GM18861 (cell line): Measurements from ENCODE around the gene GPR68.

Experiments used
- ATAC-seq: cut with Tn5 transposase; IDR thresholded peaks from one replicate; pipeline ENCODE4 v1.9.1; 2021; ENCODE audit not compliant: unreplicated experiment

The GPR68 gene

GRCh38 chr14:91244501-91244901 lies at the start of gene GPR68:
TSS of gene GPR68 (minus strand) at chr14:91244704. CDS start at chr14:91235050, 9,654 bp downstream.
- no peak for ATAC-seq

DNA sequence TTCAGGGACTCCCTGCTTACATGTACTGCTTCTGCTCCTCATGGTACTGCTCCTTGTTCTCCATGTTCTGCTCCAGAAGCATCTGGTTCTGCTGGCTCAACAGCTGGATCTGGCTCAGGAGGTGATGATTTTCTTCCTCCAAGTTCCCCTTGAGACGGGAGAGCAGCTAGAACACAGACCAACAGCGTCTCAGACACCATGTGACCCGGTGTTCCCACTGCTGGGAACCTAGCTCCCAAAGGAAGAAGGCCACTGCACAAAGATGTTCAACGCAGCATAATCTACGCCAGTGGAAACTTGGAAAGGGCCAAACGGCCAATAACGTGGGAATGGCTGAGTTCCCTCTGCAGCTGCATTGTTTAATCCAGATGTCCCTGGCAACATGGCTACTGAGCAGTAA lies 49.6 kb upstream of the GPR68 start:
- no peak for ATAC-seq

GRCh38 chr14:91293281-91293680 lies 48.8 kb upstream of the GPR68 start:
- no peak for ATAC-seq

- ATAC-seq: no peak
These were observed 48.0 kb upstream of the GPR68 start for GRCh38 chr14:91292491-91292890.

GRCh38 chr14:91291786-91292405 lies 47.4 kb upstream of the GPR68 start:
- no peak for ATAC-seq

DNA sequence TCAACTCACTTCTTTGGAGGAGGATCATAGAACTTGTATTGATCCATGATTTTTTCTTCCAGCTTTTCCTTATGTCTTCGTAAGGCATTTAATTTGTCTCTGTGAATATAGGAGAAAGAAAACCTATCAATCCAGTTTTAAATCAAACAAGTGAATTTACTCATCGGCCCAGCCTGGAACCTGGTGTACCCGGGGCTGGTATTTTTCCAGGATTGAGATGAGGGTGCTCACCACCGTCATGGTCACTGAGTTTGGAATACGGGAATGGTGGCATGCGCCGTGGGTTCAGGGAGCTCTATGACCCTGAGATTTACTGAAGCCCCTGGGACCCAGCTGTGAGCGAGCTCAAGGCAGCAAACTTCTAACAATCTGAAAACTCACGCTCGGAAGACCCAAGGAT lies 46.5 kb upstream of the GPR68 start:
- no peak for ATAC-seq

- ATAC-seq: no peak
These were observed 45.0 kb upstream of the GPR68 start for GRCh38 chr14:91289464-91289863.

GRCh38 chr14:91288876-91289275 lies 44.4 kb upstream of the GPR68 start:
- no peak for ATAC-seq

DNA sequence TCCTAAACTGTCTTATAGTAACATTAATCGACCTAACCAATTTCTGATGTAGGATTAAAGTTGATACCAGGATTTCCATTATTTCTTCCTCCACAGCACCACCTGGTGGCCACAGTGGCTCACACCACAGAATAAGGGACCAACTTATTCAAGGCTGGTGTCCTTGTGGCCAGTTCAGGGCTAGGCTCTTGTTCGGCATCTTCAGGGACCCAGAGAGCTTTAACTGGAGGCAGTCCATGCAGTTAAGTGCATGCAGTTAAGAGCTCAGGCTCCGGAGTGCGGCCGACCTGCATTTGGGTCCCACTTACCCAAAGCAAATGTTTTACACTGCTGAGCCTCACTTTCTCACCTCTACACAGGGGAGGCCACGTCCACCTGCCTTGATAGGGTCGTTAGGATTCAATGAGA lies 42.0 kb upstream of the GPR68 start:
- ATAC-seq: no peak

GRCh38 chr14:91284791-91285548 lies 40.5 kb upstream of the GPR68 start:
- ATAC-seq: no peak

DNA sequence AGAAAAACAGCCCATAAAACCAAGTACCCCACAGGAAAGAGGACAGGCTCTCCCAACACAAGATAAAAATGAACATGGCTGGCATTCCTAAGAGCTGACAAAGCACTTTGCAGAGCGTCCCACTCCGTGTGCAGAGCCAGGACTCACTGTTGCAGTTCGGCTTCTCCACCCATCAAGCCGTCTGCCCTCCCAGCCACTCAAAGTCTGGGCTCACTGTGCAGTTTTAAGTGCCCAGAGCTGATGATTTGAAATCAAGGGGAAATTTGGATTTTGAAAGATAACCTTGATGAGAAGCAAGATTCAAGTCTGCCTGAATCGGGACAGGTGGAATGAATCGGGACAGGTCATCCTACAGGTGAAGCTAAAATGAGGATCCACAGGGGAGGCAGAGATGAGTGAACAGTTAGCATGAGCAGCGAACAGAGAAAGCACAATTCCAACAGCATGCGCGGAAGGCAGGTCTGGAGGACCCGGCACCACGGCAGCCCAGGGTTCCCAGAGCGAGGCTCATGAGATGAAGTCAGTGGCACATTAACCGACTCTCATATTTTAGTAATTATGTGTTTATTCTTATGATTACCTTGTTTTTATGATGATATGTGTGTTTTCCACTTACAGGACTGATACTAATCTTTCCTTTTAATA lies 39.8 kb upstream of the GPR68 start:
- ATAC-seq: no peak

DNA sequence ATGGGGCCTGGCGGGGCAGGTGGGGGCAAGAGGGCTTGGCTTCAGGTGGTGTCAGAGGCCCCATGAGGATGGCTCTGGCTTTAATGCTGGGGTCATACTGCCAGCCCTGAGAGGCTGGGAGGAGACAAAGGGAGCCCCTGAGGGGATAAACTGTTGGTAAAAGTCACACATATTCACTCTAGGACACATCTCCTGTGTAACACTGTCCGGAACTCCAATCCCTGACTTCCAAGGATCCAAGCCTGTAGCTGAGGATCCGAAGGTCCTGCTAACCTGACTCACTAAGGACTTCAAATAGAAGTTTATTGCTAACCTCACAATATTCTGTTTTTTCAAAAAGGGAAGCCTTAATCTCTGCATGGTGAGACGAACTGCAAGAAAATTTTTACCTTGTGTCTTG lies 39.2 kb upstream of the GPR68 start:
- no peak for ATAC-seq

DNA sequence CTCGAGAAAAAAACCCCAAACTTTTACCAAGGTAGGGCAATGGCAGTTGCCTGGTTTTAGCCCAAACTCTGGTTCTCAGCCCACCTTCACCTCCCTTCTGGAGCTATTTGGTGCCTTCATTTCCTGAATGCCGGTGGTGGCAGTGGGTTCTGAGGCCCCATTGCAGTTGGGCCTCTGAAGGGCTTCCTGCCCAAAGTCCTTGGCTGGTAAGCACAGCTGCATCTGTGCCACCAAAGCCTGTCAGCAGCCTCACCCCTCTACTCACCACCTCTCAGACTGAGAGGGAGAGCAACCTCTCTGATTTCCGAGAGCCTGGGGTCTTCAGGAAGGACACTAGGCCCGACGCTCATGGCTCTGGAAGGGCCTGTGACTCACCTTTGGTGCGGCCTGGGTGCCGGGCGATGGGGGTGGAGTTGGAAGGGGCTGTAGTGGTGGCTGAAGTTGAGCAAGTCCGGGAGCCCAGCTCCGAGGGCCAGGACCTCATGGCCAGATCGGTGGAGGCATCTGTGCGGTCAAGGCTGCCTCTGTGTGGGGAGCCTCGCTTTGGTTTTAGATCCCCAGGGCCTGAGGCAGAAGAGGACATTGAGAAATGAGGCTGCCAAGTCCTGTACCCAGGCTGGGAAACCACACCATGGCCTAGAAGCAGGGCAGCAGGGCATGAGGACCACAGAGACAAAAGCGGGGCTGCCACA lies 38.6 kb upstream of the GPR68 start:
- no peak for ATAC-seq

GRCh38 chr14:91281346-91281745 lies 36.8 kb upstream of the GPR68 start:
- no peak for ATAC-seq

DNA sequence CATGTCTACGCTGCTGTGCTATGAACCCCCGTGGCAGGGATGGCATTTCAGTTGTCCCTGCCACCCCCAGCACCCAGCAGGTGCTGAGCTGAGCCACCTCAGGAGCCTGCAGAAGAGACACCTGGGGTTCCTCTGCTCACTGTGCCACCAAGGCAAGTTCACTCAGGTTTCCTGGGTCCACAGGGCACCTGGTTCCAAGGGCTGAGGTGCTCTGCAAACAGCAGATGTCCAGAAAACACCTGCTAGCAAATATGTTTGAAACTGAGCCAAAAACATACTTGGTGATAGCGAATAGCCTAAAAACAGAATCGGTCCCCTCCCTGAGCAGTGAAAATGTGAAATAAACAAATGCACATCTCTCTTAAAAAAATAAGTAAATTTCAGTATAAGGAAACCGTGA lies 35.6 kb upstream of the GPR68 start:
- ATAC-seq: no peak

GRCh38 chr14:91279354-91279753 lies 34.9 kb upstream of the GPR68 start:
- no peak for ATAC-seq

- ATAC-seq: no peak
These were observed 33.8 kb upstream of the GPR68 start for GRCh38 chr14:91278383-91278715.

- no peak for ATAC-seq
These were observed 33.3 kb upstream of the GPR68 start for GRCh38 chr14:91277546-91278382.

GRCh38 chr14:91274796-91275195 lies 30.3 kb upstream of the GPR68 start:
- no peak for ATAC-seq

- ATAC-seq: no peak
These were observed 29.4 kb upstream of the GPR68 start for GRCh38 chr14:91273885-91274273.
